ENCODE results near the gene WHAMM.
A peak's percentile ranks its signal among the peaks of the same experiment; 100 is the strongest.
"Not testable (repeated sequence)": the region's sequence is repeated elsewhere in the genome, so short reads cannot be mapped to it uniquely, and the experiment has no call there.

Gene WHAMM

GRCh38 chr15:82809308-82810060, at the start of gene WHAMM:
WHAMM (plus strand) TSS chr15:82809628; CDS start chr15:82809727, 99 bp downstream.
- DNase-seq (ENCODE audit: low read depth in 2 of 2) = peak; percentile 91 to 92

- DNase-seq (ENCODE audit: low read depth in 2 of 2) = no peak
These were observed 45.9 kb upstream of the WHAMM start for GRCh38 chr15:82763361-82764116.

- DNase-seq (ENCODE audit: low read depth in 2 of 2) = no peak
These were observed 45.3 kb upstream of the WHAMM start for GRCh38 chr15:82764117-82764490.

GRCh38 chr15:82764740-82765139, 44.7 kb upstream of the WHAMM start:
- DNase-seq (ENCODE audit: low read depth in 2 of 2) = no peak

- not testable (repeated sequence) for DNase-seq (ENCODE audit: low read depth in 2 of 2)
These were observed 43.2 kb upstream of the WHAMM start for GRCh38 chr15:82766201-82766600.

GRCh38 chr15:82767163-82767829, 42.1 kb upstream of the WHAMM start:
- no peak for DNase-seq (ENCODE audit: low read depth in 2 of 2)

GRCh38 chr15:82768414-82769054, 40.9 kb upstream of the WHAMM start:
- DNase-seq (ENCODE audit: low read depth in 2 of 2) = no peak

GRCh38 chr15:82771789-82772607, 37.4 kb upstream of the WHAMM start:
- no peak for DNase-seq (ENCODE audit: low read depth in 2 of 2)

- DNase-seq (ENCODE audit: low read depth in 2 of 2) = no peak
These were observed 34.9 kb upstream of the WHAMM start for GRCh38 chr15:82774496-82774895.

GRCh38 chr15:82778755-82779154, 30.7 kb upstream of the WHAMM start:
- DNase-seq (ENCODE audit: low read depth in 2 of 2) = no peak

GRCh38 chr15:82781349-82781748, 28.1 kb upstream of the WHAMM start:
- DNase-seq (ENCODE audit: low read depth in 2 of 2) = no peak

- DNase-seq (ENCODE audit: low read depth in 2 of 2) = no peak
These were observed 20.9 kb upstream of the WHAMM start for GRCh38 chr15:82788496-82788895.

GRCh38 chr15:82789491-82789890, 19.9 kb upstream of the WHAMM start:
- no peak for DNase-seq (ENCODE audit: low read depth in 2 of 2)

GRCh38 chr15:82790321-82790720, 19.1 kb upstream of the WHAMM start:
- DNase-seq (ENCODE audit: low read depth in 2 of 2) = no peak

- no peak for DNase-seq (ENCODE audit: low read depth in 2 of 2)
These were observed 17.4 kb upstream of the WHAMM start for GRCh38 chr15:82792068-82792467.

- DNase-seq (ENCODE audit: low read depth in 2 of 2) = no peak
These were observed 15.7 kb upstream of the WHAMM start for GRCh38 chr15:82793737-82794136.

- DNase-seq (ENCODE audit: low read depth in 2 of 2) = no peak
These were observed 11.3 kb upstream of the WHAMM start for GRCh38 chr15:82798104-82798503.

- no peak for DNase-seq (ENCODE audit: low read depth in 2 of 2)
These were observed 10.8 kb upstream of the WHAMM start for GRCh38 chr15:82798531-82799166.

GRCh38 chr15:82799183-82799841, 10.1 kb upstream of the WHAMM start:
- DNase-seq (ENCODE audit: low read depth in 2 of 2) = no peak

GRCh38 chr15:82802497-82802896, 6.9 kb upstream of the WHAMM start:
- DNase-seq (ENCODE audit: low read depth in 2 of 2) = no peak

Data from stimulated activated CD4-positive, alpha-beta T cell treated with anti-CD3 and anti-CD28 coated beads, Interleukin-15, amount 100 ng/mL, for 48 hours (primary cell).